GM10847 (cell line): Measurements from ENCODE around the gene BMP4.

ENCODE experiments used
- POLR2A ChIP-seq: IDR thresholded peaks from 2 replicates; pipeline ENCODE4 v1.6.1; 2011; ENCODE audit not compliant: insufficient read length; ENCODE audit errors: extremely low read depth

BMP4 gene

DNA sequence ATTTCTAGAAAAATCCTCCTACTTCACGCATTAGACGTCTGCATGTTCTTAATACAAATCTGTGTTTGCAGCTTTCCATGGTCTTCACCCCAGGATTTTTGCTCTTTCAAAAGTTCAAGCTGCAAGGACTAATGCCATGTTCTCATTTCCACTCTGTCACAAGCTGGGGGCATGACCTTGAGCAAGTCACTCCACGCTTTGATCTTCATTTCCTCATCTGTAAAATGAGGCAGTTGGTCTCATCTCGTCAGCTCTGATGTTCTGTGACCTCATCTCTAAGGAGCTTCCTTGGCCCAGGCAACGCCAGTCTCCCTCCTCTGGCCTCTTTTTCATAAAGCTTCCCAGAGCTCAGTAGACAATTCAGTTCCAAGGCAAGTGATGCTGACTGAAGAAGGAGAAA is 18.8 kb upstream of the BMP4 start:
- TF ChIP-seq POLR2A = no peak

GRCh38 chr14:53971521-53971920 is 14.9 kb upstream of the BMP4 start:
- TF ChIP-seq POLR2A = no peak

GRCh38 chr14:53969326-53969725 is 12.7 kb upstream of the BMP4 start:
- no peak for TF ChIP-seq POLR2A

DNA sequence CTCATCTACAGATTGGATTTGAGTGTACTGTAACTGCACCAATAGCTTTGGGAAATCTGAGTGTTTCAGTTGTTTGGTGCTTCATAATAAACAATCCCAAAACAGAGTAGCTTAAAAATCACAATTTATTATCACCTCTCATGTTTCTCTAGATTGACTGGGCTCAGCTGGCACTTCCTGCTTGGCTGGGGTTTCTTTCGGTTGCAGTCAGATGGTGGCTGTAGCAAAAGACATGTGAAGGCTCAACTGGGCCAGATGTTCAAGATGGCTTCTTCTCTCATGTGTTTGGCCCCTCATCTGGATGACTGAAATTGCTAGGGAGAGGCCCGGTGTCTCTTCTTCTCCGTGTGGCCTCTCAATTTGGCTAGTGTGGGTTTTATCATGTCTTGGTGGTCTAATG is 12.1 kb upstream of the BMP4 start:
- TF ChIP-seq POLR2A = no peak

DNA sequence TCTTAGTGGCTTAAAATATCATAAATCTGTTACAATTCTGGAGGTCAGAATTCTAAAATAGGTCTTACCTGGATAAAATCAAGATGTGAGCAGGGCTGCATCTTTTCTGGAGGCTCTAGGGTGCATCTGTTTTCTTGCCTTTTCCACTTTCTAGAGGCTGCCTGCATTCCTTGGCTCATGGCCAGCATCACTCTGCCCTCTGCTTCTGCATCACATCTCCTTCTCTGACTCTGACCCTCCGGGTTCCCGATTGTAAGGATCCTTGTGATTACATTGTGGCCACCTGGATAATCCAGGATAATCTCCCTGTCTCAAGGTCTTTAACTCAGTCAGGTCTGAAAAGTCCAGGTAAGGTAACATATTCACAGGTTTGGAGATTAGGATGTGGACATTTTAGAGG is 11.0 kb upstream of the BMP4 start:
- no peak for TF ChIP-seq POLR2A

GRCh38 chr14:53964249-53964648 is 7.6 kb upstream of the BMP4 start:
- no peak for TF ChIP-seq POLR2A

DNA sequence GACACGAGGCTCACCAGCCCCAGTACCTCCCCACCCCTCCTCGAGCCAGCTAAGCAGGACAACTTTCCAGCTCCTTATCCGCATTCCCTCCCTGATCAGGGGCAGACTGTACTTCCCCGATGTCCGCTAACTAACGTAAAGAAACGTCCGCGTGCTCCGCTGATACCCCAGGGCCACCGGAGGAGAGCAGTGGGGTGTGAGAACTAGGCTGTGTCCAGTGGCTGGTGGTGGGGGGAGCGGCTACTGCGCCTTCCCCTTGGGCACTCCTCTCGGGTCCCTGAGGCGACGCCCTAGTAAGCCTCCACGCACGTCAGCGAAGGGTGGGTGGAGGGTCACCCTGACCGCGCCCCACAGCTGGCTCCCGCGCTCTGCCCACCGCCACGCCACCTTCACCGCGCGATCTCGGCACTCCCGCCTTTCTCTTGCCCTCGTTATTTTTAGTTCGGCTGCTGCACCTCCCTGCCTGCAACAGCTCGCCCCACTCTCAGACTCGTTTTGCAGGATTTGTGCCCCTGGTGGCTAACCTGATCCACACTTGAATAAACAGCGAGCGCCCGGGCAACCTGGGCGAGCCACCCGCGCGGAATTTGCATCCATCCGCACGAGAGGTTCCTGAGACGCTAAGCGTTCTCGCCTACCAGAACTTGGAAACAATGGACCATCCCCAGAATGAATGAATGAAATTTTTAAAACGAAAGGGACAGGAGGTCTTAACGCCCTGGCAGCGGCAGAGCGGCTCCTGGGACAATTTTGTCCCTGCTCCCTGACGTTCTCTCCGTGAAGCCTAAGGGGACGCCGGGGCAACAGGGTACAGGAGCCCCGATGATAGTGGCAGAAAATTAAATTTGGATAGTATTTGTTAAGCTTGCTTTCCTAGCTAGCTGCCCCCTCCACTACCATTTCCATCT is 6.9 kb upstream of the BMP4 start:
- no peak for TF ChIP-seq POLR2A

- no peak for TF ChIP-seq POLR2A
These were observed 6.3 kb upstream of the BMP4 start for GRCh38 chr14:53962953-53963319.

DNA sequence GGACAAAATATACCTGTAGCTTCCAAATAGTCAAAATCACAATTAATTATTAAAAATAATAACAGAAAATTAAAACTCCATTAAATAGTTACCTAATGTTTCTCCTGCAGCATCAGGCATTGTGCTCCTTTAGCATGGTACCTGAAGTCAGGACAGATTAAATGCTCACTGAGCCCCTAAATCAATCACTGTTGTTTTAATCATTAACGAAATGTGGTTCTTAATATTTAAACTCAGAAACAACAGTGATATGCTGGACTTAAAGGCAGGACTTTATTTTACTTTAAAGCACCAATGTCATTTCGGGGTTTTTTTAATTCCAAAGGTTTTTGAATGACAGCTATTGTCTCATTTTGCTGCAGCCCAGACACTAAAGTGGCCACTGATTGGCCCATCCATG is 2.0 kb upstream of the BMP4 start:
- no peak for TF ChIP-seq POLR2A

DNA sequence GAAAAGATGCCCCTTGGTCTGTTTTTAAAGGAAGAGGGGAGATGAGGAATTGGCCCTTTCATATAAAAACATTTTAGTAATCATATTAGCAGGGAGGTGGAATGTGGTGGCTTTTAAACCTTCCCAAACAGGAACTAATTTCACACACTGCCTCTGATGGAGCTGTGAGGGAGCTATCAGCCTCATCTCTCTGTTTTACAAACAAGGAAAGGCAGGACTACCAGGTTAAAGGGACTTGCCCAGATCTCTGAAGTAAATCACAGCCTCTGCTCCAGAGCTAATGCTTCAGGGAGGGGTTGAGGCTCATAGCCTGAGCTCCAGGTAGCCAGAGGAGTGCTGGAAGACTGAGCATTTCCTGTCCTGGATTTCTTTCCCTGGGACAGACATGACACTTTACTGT is 1.1 kb upstream of the BMP4 start:
- no peak for TF ChIP-seq POLR2A

GRCh38 chr14:53955671-53956426 is 776 bp downstream of the BMP4 start:
- no peak for TF ChIP-seq POLR2A

DNA sequence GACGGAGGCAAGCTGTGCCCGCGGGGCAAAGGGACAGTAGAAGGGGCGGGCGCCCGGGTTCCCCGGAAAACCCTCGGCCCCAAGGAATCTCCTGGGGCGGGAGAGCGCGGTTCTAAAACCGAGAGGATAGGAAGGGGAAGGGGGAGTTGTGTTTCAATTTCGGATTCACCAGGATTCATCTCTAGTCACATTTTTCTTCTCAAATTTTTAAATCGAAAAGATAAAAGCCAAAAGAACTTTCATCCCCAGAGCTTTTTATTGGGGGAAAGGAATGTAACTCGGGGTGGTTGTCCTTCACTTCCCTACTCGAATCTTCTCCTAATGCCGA is 1.4 kb downstream of the BMP4 start:
- TF ChIP-seq POLR2A = no peak

DNA sequence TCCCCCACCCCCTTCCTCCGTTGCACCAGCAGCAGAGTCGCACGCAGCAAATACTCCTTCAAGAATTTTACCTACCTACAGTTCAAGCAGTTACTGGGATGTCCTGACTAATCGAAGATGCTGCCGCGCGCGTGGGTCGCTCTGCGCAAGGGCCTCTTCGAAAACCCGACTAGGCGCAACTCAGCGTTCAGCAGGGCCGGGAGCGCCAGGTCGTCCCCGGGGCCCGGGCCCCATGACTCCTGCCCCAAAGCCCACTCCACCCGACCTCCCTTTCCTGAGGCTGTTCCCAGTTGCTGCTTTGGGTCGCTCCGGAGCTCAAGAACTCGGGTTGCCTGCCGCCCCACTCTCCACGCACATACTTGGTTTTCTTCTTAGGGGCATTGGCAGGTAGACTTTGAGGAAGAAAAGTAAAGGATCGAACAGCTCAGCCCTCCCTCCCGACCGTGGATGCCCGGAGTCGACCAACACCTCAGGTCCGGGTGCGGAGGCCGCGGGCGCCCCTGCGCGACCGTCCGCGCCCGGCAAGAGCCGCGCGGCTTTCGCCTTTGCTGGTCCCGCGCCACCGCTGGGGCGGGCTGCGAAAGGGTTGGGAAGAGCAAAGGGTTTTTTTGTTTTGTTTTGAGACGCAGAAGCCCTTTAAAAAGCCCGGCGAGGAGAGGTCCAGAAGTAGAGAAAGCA is 1.9 kb downstream of the BMP4 start:
- no peak for TF ChIP-seq POLR2A

DNA sequence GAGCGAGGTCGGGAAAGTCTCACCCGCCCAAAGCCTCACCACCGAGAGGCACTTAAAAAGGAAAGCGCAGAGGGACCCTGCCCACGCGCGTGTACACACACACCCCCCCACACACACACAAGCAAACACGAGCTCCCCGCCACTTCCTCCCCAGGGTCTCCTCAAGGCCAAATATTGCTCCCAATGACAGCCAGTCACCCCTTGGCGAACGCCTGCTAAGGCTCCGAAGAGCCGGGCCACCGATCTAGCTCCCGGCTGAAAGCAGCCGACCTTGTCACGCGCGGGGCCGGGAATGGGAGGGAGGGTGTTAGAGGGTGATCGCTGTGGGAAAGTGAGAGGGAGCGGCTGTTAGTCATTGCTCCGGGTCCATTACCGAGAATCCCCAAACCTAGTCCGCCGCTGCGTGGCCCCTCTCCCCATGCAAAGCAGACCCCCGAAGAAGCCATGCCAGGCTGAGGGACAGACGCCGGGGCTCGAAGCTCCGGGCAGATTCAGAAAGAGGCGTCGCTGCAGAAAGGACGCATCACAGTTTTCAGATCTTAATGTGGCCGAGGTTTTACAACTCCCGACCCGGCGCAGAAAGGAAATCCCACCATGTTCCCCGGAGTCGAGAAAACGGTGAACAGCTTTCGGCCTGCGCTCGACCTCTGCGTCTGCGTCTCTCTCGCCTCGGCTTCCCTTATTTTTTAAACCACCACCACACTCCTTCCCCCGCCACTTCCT is 2.6 kb downstream of the BMP4 start:
- no peak for TF ChIP-seq POLR2A
